Measurements from ENCODE around the gene SERINC3. TPM values are rescaled to one million over a fixed set of nuclear protein-coding genes. Genes with fewer than 3 reads are reported as not detected.

SERINC3 gene
- polyA plus RNA-seq, 1 donor from 2014 or later, result 64.5 TPM

GRCh38 chr20:44450903-44451450 lies 70.9 kb downstream of the SERINC3 start (continued):
- no peak for TF ChIP-seq SMC3 (conservative IDR thresholded peaks at IDR 0.05; ENCODE audit: poor library complexity)

GRCh38 chr20:44450281-44450889 lies 71.5 kb downstream of the SERINC3 start:
- no peaks in the 10 kb centered on the region for H3K9me2 ChIP-seq (ENCODE audit: insufficient read depth, low read length)
- H3K36me3 ChIP-seq (ENCODE audit: insufficient read depth, low read length), result no peaks in the 10 kb centered on the region
- H3K9ac ChIP-seq (ENCODE audit: low read length), result no peak overlapping the region
- H4K20me1 ChIP-seq (ENCODE audit: insufficient read depth), result no peaks in the 10 kb centered on the region
- no peak overlapping the region for H3K4me3 ChIP-seq (ENCODE audit: low read length)
- H3K27me3 ChIP-seq (ENCODE audit: insufficient read depth, low read depth, low read length), result no peaks in the 10 kb centered on the region
- H3K9me3 ChIP-seq (ENCODE audit: low read length), result no peaks in the 10 kb centered on the region
- no peak overlapping the region for H2AFZ ChIP-seq (ENCODE audit: low read depth, low read length)
- H3F3A ChIP-seq (ENCODE audit: insufficient read depth, low read length, poor library complexity, severe bottlenecking), result no peaks in the 10 kb centered on the region
- H3K27ac ChIP-seq (ENCODE audit: low read length), result no peak overlapping the region
- no peak for TF ChIP-seq CTCF (IDR thresholded peaks at IDR 0.05; ENCODE audit: poor library complexity, severe bottlenecking)
- no peak for TF ChIP-seq TAF1 (IDR thresholded peaks at IDR 0.05; ENCODE audit: low read depth)
- TF ChIP-seq REST (IDR thresholded peaks at IDR 0.05; ENCODE audit: borderline replicate concordance), result no peak
- TF ChIP-seq SMC3 (conservative IDR thresholded peaks at IDR 0.05; ENCODE audit: poor library complexity), result no peak
- TF ChIP-seq EP300 (conservative IDR thresholded peaks at IDR 0.05; ENCODE audit: poor library complexity, severe bottlenecking), result no peak
- no peak for TF ChIP-seq EZH2 (IDR thresholded peaks at IDR 0.05; ENCODE audit: borderline replicate concordance, insufficient read depth, low read length, poor library complexity, severe bottlenecking)
- TF ChIP-seq RAD21 (conservative IDR thresholded peaks at IDR 0.05), result no peak
- no peak for TF ChIP-seq POLR2AphosphoS5 (IDR thresholded peaks at IDR 0.05)
- TF ChIP-seq MXI1 (conservative IDR thresholded peaks at IDR 0.05; ENCODE audit: poor library complexity, severe bottlenecking), result no peak
- H3K79me2 ChIP-seq (replicated peaks; ENCODE audit: insufficient read depth, low read length), result no peaks in the 10 kb centered on the region
- H3K4me2 ChIP-seq (ENCODE audit: low read length), result no peak overlapping the region

- Histone ChIP-seq H2AFZ (ENCODE audit: low read depth, low read length) (no peak overlapping the region), H3K36me3 (ENCODE audit: insufficient read depth, low read length) (no peaks in the 10 kb centered on the region), H3K9me3 (ENCODE audit: low read length) (no peaks in the 10 kb centered on the region), H3K27me3 (ENCODE audit: insufficient read depth, low read depth, low read length) (no peaks in the 10 kb centered on the region), H3F3A (ENCODE audit: insufficient read depth, low read length, poor library complexity, severe bottlenecking) (no peaks in the 10 kb centered on the region), H3K9ac (ENCODE audit: low read length) (no peak overlapping the region), H3K27ac (ENCODE audit: low read length) (no peak overlapping the region), H3K4me2 (ENCODE audit: low read length) (no peak overlapping the region), H4K20me1 (ENCODE audit: insufficient read depth) (no peaks in the 10 kb centered on the region), H3K4me3 (ENCODE audit: low read length) (no peak overlapping the region), H3K9me2 (ENCODE audit: insufficient read depth, low read length) (no peaks in the 10 kb centered on the region), H3K79me2 (replicated peaks; ENCODE audit: insufficient read depth, low read length) (no peaks in the 10 kb centered on the region)
- TF ChIP-seq EP300 (conservative IDR thresholded peaks at IDR 0.05; ENCODE audit: poor library complexity, severe bottlenecking) (no peak), SMC3 (conservative IDR thresholded peaks at IDR 0.05; ENCODE audit: poor library complexity) (no peak), CTCF (IDR thresholded peaks at IDR 0.05; ENCODE audit: poor library complexity, severe bottlenecking) (no peak), REST (IDR thresholded peaks at IDR 0.05; ENCODE audit: borderline replicate concordance) (no peak), TAF1 (IDR thresholded peaks at IDR 0.05; ENCODE audit: low read depth) (no peak), EZH2 (IDR thresholded peaks at IDR 0.05; ENCODE audit: borderline replicate concordance, insufficient read depth, low read length, poor library complexity, severe bottlenecking) (no peak), RAD21 (conservative IDR thresholded peaks at IDR 0.05) (no peak), MXI1 (conservative IDR thresholded peaks at IDR 0.05; ENCODE audit: poor library complexity, severe bottlenecking) (no peak)
Observed at GRCh38 chr20:44449864-44450263, 72.0 kb downstream of the SERINC3 start.

Measured in neural cell (in vitro differentiated cells).